ENCODE results near the gene ZDHHC3. TPM values are rescaled to one million over a fixed set of nuclear protein-coding genes. Genes with fewer than 3 reads are reported as not detected.

The ZDHHC3 gene
- polyA plus RNA-seq, 1 of the 3 experiments (the other 2 are of a cell fraction), result 60.7 TPM

GRCh38 chr3:45008117-45008516 is 32.1 kb upstream of the ZDHHC3 start:
- H3K36me3 ChIP-seq (replicated peaks in 1 of 2; ENCODE audit: control insufficient read depth in 1 of 2, insufficient read depth in 2 of 2, low read length in 1 of 2), result peaks cover 23 to 24% of the 10 kb centered on the region in 2 experiments
- H3K9me3 ChIP-seq, result no peaks in the 10 kb centered on the region
- H3K9ac ChIP-seq, result no peak overlapping the region
- no peaks in the 10 kb centered on the region for H3K79me2 ChIP-seq (ENCODE audit: insufficient read depth)
- H3K9me2 ChIP-seq, result no peaks in the 10 kb centered on the region
- no peak overlapping the region for H3K4me2 ChIP-seq
- WGBS (ENCODE audit: low lambda C conversion rate), result 93% methylated on average over 1 of the region's 1 CpG
- no peak overlapping the region for H3K27ac ChIP-seq (ENCODE audit: low read depth in 2 of 2, low read length in 1 of 2)
- peaks cover 26% of the 10 kb centered on the region for H3F3A ChIP-seq (replicated peaks; ENCODE audit: insufficient read depth)
- no peak for DNase-seq
- no peak overlapping the region for H2AFZ ChIP-seq (ENCODE audit: low read depth)
- H3K4me1 ChIP-seq (ENCODE audit: control insufficient read depth in 1 of 2, insufficient read depth in 2 of 2, low read depth in 1 of 2, low read length in 1 of 2), result peaks cover 25 to 28% of the 10 kb centered on the region in 2 experiments
- no peaks in the 10 kb centered on the region for H4K20me1 ChIP-seq (ENCODE audit: insufficient read depth)
- H3K4me3 ChIP-seq (ENCODE audit: low read depth in 2 of 2, low read length in 1 of 2), result no peak overlapping the region
- CTCF ChIA-PET, result interaction anchor here (1.1 kb wide), 1 partner anchor 33 kb away, joined by 3 read pairs; no protein-coding TSS in a partner anchor
- POLR2A ChIA-PET, result no interaction called here
- no peaks in the 10 kb centered on the region for H3K27me3 ChIP-seq (ENCODE audit: insufficient read depth)
- no peak for TF ChIP-seq RCOR1 (IDR thresholded peaks at IDR 0.05; ENCODE audit: low read length)
- TF ChIP-seq RAD21 (IDR thresholded peaks at IDR 0.05; ENCODE audit: low read length), result no peak
- no peak for TF ChIP-seq RXRA (IDR thresholded peaks at IDR 0.05; ENCODE audit: borderline replicate concordance, low read depth)
- no peak for TF ChIP-seq NFIC (IDR thresholded peaks at IDR 0.05; ENCODE audit: borderline replicate concordance)
- TF ChIP-seq USF1 (IDR thresholded peaks at IDR 0.05; ENCODE audit: borderline replicate concordance, low read depth), result no peak
- TF ChIP-seq RFX5 (IDR thresholded peaks at IDR 0.05; ENCODE audit: low read length), result no peak
- TF ChIP-seq GABPA (IDR thresholded peaks at IDR 0.05; ENCODE audit: low read depth), result no peak
- no peak for TF ChIP-seq MAX (IDR thresholded peaks at IDR 0.05; ENCODE audit: low read depth)
- TF ChIP-seq JUND (IDR thresholded peaks at IDR 0.05), result no peak
- no peak for TF ChIP-seq IRF3 (IDR thresholded peaks at IDR 0.05; ENCODE audit: low read depth, low read length)
- no peak for TF ChIP-seq EP300 (IDR thresholded peaks at IDR 0.05; ENCODE audit: borderline replicate concordance in 1 of 2, low read depth in 1 of 2, low read length in 1 of 2)
- TF ChIP-seq CTCF (IDR thresholded peaks at IDR 0.05), result no peak
- TF ChIP-seq TCF12 (IDR thresholded peaks at IDR 0.05), result no peak
- TF ChIP-seq CHD2 (IDR thresholded peaks at IDR 0.05; ENCODE audit: low read length, partially characterized antibody), result no peak
- no peak for TF ChIP-seq FOSL2 (IDR thresholded peaks at IDR 0.05; ENCODE audit: borderline replicate concordance, low read depth)
- TF ChIP-seq MXI1 (IDR thresholded peaks at IDR 0.05; ENCODE audit: low read depth, low read length), result no peak
- no peak for TF ChIP-seq TAF1 (IDR thresholded peaks at IDR 0.05; ENCODE audit: borderline replicate concordance, low read depth, low read length)
